ENCODE measurements around the gene ADK.

DNA sequence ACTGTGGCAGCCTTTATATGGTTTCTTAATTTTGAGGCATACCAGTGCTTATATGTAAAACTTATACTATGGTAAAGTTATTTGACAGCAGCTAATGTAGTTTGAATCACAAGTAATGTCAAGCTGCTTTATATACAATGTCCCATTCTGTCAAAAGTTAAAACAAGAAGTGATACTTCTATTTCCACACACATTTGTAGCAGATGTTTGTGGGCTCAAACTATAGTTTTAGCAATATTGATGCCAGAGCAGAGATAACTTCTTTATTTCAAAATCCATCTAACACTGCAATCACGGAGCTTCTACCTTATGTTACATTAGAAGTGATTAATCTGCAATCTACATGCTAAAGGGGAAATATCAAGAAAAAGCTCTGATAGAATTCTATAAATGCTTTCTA lies 149.6 kb downstream of the ADK start:
- no peak for TF ChIP-seq CTCF (IDR thresholded peaks at IDR 0.05 in 8 of 11, conservative IDR thresholded peaks at IDR 0.05 in 3 of 11)
- no peak for TF ChIP-seq POLR2A (IDR thresholded peaks at IDR 0.05)
- no peak for TF ChIP-seq POLR2AphosphoS5 (IDR thresholded peaks at IDR 0.05)
